Measurements from ENCODE around the gene FAM216B. TPM values are rescaled to one million over a fixed set of nuclear protein-coding genes. Genes with fewer than 3 reads are reported as not detected.

FAM216B gene
- polyA plus RNA-seq, 1 of the 3 experiments (the other 2 are of a cell fraction), result not detected

GRCh38 chr13:42814868-42815267, 33.5 kb downstream of the FAM216B start:
- Histone ChIP-seq H3K36me3 (replicated peaks in 1 of 2; ENCODE audit: control insufficient read depth in 1 of 2, insufficient read depth in 2 of 2, low read length in 1 of 2) (no peaks in the 10 kb centered on the region), H3K4me2 (peak overlapping the region; percentile 27; the same call in 1 of the 2 replicates), H3K9ac (no peak overlapping the region), H3K4me3 (ENCODE audit: low read depth in 2 of 2, low read length in 1 of 2) (no peak overlapping the region), H2AFZ (ENCODE audit: low read depth) (no peak overlapping the region), H3K79me2 (ENCODE audit: insufficient read depth) (no peaks in the 10 kb centered on the region), H3K27me3 (ENCODE audit: insufficient read depth) (no peaks in the 10 kb centered on the region), H4K20me1 (ENCODE audit: insufficient read depth) (no peaks in the 10 kb centered on the region), H3K9me3 (no peaks in the 10 kb centered on the region), H3K27ac (ENCODE audit: low read depth in 2 of 2, low read length in 1 of 2) (peak overlapping the region; percentile 64; a peak in 3 of 4 replicates), H3F3A (replicated peaks; ENCODE audit: insufficient read depth) (peaks cover 12% of the 10 kb centered on the region), H3K4me1 (ENCODE audit: control insufficient read depth in 1 of 2, insufficient read depth in 2 of 2, low read depth in 1 of 2, low read length in 1 of 2) (peaks cover 6 to 21% of the 10 kb centered on the region in 2 experiments), H3K9me2 (no peaks in the 10 kb centered on the region)
- ChIA-PET CTCF (interaction anchor here (1.4 kb wide), 1 partner anchor 15 kb away, joined by 5 read pairs; no protein-coding TSS in a partner anchor), POLR2A (no interaction called here)
- DNase-seq, result peak; percentile 31
- TF ChIP-seq USF1 (IDR thresholded peaks at IDR 0.05; ENCODE audit: borderline replicate concordance, low read depth) (peak; percentile 36; the same call in 1 of the 2 replicates), JUND (IDR thresholded peaks at IDR 0.05) (peak; percentile 99), EZH2phosphoT487 (IDR thresholded peaks at IDR 0.05; ENCODE audit: borderline replicate concordance, low read depth) (no peak; the same call in 1 of the 2 replicates), ELF1 (IDR thresholded peaks at IDR 0.05) (0 out of 2 replicates have a peak, but pooled peaks have one; percentile 46), GABPA (IDR thresholded peaks at IDR 0.05; ENCODE audit: low read depth) (peak; percentile 31; the same call in 1 of the 2 replicates), FOSL2 (IDR thresholded peaks at IDR 0.05; ENCODE audit: borderline replicate concordance, low read depth) (peak; percentile 95), MEF2A (IDR thresholded peaks at IDR 0.05; ENCODE audit: borderline replicate concordance, low read depth) (peak; percentile 87), RXRA (IDR thresholded peaks at IDR 0.05; ENCODE audit: borderline replicate concordance, low read depth) (peak; percentile 86), RAD21 (IDR thresholded peaks at IDR 0.05; ENCODE audit: low read length) (no peak), CTCF (IDR thresholded peaks at IDR 0.05) (no peak), SIN3A (IDR thresholded peaks at IDR 0.05; ENCODE audit: borderline replicate concordance, low read depth, low read length) (peak; percentile 78; the same call in 1 of the 2 replicates), GATA2 (CRISPR knock-in tag; IDR thresholded peaks at IDR 0.05) (peak; percentile 96), MXI1 (IDR thresholded peaks at IDR 0.05; ENCODE audit: low read depth, low read length) (no peak), CHD2 (IDR thresholded peaks at IDR 0.05; ENCODE audit: low read length, partially characterized antibody) (no peak), TCF12 (IDR thresholded peaks at IDR 0.05) (peak; percentile 99), REST (IDR thresholded peaks at IDR 0.05; ENCODE audit: low read depth, low read length) (no peak), NRF1 (IDR thresholded peaks at IDR 0.05; ENCODE audit: low read depth, low read length) (no peak), EP300 (IDR thresholded peaks at IDR 0.05; ENCODE audit: borderline replicate concordance in 1 of 2, low read depth in 1 of 2, low read length in 1 of 2) (peak; percentile 91 to 99), IRF3 (IDR thresholded peaks at IDR 0.05; ENCODE audit: low read depth, low read length) (no peak), TAF1 (IDR thresholded peaks at IDR 0.05; ENCODE audit: borderline replicate concordance, low read depth, low read length) (no peak), POLR2AphosphoS5 (IDR thresholded peaks at IDR 0.05; ENCODE audit: low read depth, low read length) (peak; percentile 98), SMC3 (IDR thresholded peaks at IDR 0.05; ENCODE audit: low read depth, low read length) (no peak), FOXM1 (IDR thresholded peaks at IDR 0.05; ENCODE audit: low read depth) (peak; percentile 98), RCOR1 (IDR thresholded peaks at IDR 0.05; ENCODE audit: low read length) (peak; percentile 90), FOXJ3 (CRISPR knock-in tag; IDR thresholded peaks at IDR 0.05) (no peak), RFX5 (IDR thresholded peaks at IDR 0.05; ENCODE audit: low read length) (no peak), MAX (IDR thresholded peaks at IDR 0.05; ENCODE audit: low read depth) (peak; percentile 47; the same call in 1 of the 2 replicates)
